RPMI8226 (cell line): ENCODE data around the gene HCAR3.

Experiments used
- DNase-seq: peaks from one replicate; pipeline ENCODE4 v3.0.0-alpha.2; 2015

The HCAR3 gene

GRCh38 chr12:122665759-122666158 lies 50.9 kb downstream of the HCAR3 start:
- DNase-seq: no peak

- no peak for DNase-seq
Observed at GRCh38 chr12:122665349-122665748, 51.3 kb downstream of the HCAR3 start.
